Activated CD4-positive, alpha-beta memory T cell treated with anti-CD3 and anti-CD28 coated beads, Interleukin-2, amount 10 ng/mL, durations not matched to agents 7 days and 5 days (primary cell): ENCODE measurements around the gene SNF8. TPM values are rescaled to one million over a fixed set of nuclear protein-coding genes. Genes with fewer than 3 reads are reported as not detected.

Experiments
- CTCF ChIA-PET: fragments of 350-600 bp; sonication (Branson Sonifier 250); formaldehyde crosslinking; loops from one replicate; lab custom pipeline; 2021; ENCODE audit warnings: antibody characterized with exemption, inconsistent platforms; lab: Charles Lee
- POLR2A ChIA-PET: fragments of 350-600 bp; sonication (Branson Sonifier 250); formaldehyde crosslinking; loops from one replicate; lab custom pipeline; 2021; ENCODE audit warnings: antibody characterized with exemption; lab: Charles Lee
- DNase-seq: peaks from one replicate; pipeline ENCODE4 v3.0.0-alpha.2; 2020
- H3K27ac Mint-ChIP-seq: one replicate; pipeline ENCODE4 v1.8.0; 2021; ENCODE audit warnings: mild to moderate bottlenecking, mixed read lengths
- H3K27me3 Mint-ChIP-seq: one replicate; pipeline ENCODE4 v1.8.0; 2021; ENCODE audit warnings: mixed read lengths
- H3K36me3 Mint-ChIP-seq: one replicate; pipeline ENCODE4 v1.8.0; 2021; ENCODE audit warnings: low read depth, mixed read lengths
- H3K4me1 Mint-ChIP-seq: one replicate; pipeline ENCODE4 v1.8.0; 2021; ENCODE audit warnings: mixed read lengths
- H3K4me3 Mint-ChIP-seq: one replicate; pipeline ENCODE4 v1.8.0; 2021; ENCODE audit warnings: mild to moderate bottlenecking, mixed read lengths
- H3K9me3 Mint-ChIP-seq: one replicate; pipeline ENCODE4 v1.8.0; 2021; ENCODE audit warnings: mixed read lengths
- total RNA-seq, 2 experiments: library from RNA; stranded (reverse); gene quantifications; one replicate each; pipeline ENCODE4 v1.2.3, GENCODE V29; 2021

Gene SNF8
- total RNA-seq, 2 experiments from 2014 or later, result 94.9 to 97.9 TPM

GRCh38 chr17:48925991-48926342 is 18.7 kb downstream of the SNF8 start:
- H3K27ac Mint-ChIP-seq, result no peak overlapping the region
- DNase-seq, result no peak
- ChIA-PET POLR2A (interaction anchor here (0.9 kb wide), 1 partner anchor 9 kb away, joined by 3 read pairs; no protein-coding TSS in a partner anchor), CTCF (no interaction called here)
- peaks cover 68% of the 10 kb centered on the region for H3K36me3 Mint-ChIP-seq
- no peaks in the 10 kb centered on the region for H3K9me3 Mint-ChIP-seq
- H3K4me1 Mint-ChIP-seq, result no peaks in the 10 kb centered on the region
- no peak overlapping the region for H3K4me3 Mint-ChIP-seq
- H3K27me3 Mint-ChIP-seq, result no peaks in the 10 kb centered on the region

- DNase-seq, result no peak
- H3K4me1 Mint-ChIP-seq, result no peaks in the 10 kb centered on the region
- peaks cover 71% of the 10 kb centered on the region for H3K36me3 Mint-ChIP-seq
- H3K27me3 Mint-ChIP-seq, result no peaks in the 10 kb centered on the region
- H3K27ac Mint-ChIP-seq, result no peak overlapping the region
- H3K9me3 Mint-ChIP-seq, result no peaks in the 10 kb centered on the region
- POLR2A ChIA-PET, result interaction anchor here (0.9 kb wide), 1 partner anchor 9 kb away, joined by 3 read pairs; no protein-coding TSS in a partner anchor
- no peak overlapping the region for H3K4me3 Mint-ChIP-seq
- CTCF ChIA-PET, result interaction anchor here (1.5 kb wide), 1 partner anchor 46 kb away, joined by 3 read pairs; no protein-coding TSS in a partner anchor
Observed at GRCh38 chr17:48925251-48925990, 19.2 kb downstream of the SNF8 start.

DNA sequence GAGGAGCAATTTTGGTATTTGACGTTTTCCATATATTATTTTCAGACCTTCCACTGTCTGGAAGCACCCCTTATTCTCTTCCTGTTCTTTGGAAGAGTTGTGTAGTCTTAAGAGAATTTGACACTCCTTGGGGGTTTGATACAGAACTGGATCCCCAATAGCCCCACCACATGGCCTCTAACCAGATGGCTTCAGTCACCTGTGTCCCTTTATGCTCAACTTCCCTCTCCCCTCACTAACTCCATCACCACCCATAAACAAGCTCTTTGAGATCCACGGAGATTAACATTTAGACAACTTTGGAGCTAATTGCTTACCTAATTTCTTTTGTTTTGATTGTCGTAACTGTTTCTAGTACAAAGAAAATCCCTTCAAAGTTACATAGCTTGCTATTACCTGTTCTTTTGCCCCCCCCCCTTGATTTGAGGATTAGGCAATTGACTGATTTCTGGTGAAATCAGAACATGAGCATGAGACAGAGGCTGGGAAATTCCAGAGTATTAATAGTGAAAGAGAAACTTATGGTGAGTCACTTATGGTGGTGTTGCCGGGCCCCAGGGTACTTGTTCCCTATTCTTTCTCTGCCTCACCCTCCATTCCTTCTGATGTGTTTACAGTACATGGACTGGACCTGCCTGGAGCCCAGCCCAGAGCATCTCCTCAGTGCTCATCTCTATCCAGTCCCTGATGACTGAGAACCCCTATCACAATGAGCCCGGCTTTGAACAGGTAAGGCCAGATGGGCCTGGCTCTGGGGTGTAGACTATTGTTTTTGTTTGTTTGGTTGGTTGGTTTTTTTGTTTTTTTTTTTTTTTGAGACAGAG is 29.0 kb downstream of the SNF8 start:
- peaks cover 68% of the 10 kb centered on the region for H3K36me3 Mint-ChIP-seq

GRCh38 chr17:48912476-48912875 is 32.2 kb downstream of the SNF8 start:
- Mint-ChIP-seq H3K36me3 (peaks cover 65% of the 10 kb centered on the region), H3K9me3 (no peaks in the 10 kb centered on the region), H3K4me3 (no peak overlapping the region), H3K4me1 (peaks cover 76% of the 10 kb centered on the region), H3K27ac (no peak overlapping the region), H3K27me3 (no peaks in the 10 kb centered on the region)
- CTCF ChIA-PET, result no interaction called here
- DNase-seq, result no peak
- POLR2A ChIA-PET, result no interaction called here

More for the DNA sequence above, 29.0 kb downstream of the SNF8 start:
- ChIA-PET POLR2A (interaction anchor here (0.9 to 1.8 kb wide), 6 partner anchors 8 to 29 kb away, joined by 3 to 11 read pairs (median 4); partner anchors contain the start of genes ATP5MC1 and SNF8), CTCF (interaction anchor here (1.0 to 1.4 kb wide), 2 partner anchors 31 to 37 kb away, joined by 4 read pairs; no protein-coding TSS in a partner anchor)
- peak; percentile 54 for DNase-seq
- Mint-ChIP-seq H3K4me1 (peaks cover 58% of the 10 kb centered on the region), H3K27me3 (no peaks in the 10 kb centered on the region), H3K9me3 (no peaks in the 10 kb centered on the region), H3K4me3 (peak overlapping the region; percentile 72), H3K27ac (peak overlapping the region; percentile 94)

DNA sequence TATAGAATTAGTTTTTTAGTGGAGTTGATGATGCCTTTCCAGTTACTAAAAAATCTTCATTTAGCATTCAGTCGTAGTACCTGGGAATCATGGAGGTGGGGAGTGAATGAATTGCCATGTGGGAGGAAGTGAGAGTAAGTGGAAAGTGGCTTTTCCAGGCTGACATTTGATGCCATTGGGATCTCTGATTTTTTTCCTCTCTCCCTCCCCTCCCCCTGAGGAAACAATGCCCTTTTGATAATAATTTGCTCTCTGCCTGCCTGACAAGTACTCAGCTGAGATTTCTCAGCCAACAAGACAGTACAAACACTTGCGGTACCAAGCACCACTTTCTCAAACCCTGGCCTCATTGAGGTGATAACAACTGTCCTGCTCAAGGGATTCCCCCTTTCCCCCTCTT is 34.3 kb downstream of the SNF8 start:
- Mint-ChIP-seq H3K4me3 (peak overlapping the region; percentile 85), H3K9me3 (no peaks in the 10 kb centered on the region), H3K27me3 (no peaks in the 10 kb centered on the region), H3K27ac (peak overlapping the region; percentile 84), H3K4me1 (peaks cover 72% of the 10 kb centered on the region), H3K36me3 (peaks cover 53% of the 10 kb centered on the region)
- POLR2A ChIA-PET, result interaction anchor here (1.0 to 9.2 kb wide), 3 partner anchors 17 to 34 kb away, joined by 3 to 128 read pairs (median 57); partner anchors contain the start of genes ATP5MC1 and SNF8
- no peak for DNase-seq
- CTCF ChIA-PET, result interaction anchor here (0.6 kb wide), 1 partner anchor 437 kb away, joined by 3 read pairs; no protein-coding TSS in a partner anchor

DNA sequence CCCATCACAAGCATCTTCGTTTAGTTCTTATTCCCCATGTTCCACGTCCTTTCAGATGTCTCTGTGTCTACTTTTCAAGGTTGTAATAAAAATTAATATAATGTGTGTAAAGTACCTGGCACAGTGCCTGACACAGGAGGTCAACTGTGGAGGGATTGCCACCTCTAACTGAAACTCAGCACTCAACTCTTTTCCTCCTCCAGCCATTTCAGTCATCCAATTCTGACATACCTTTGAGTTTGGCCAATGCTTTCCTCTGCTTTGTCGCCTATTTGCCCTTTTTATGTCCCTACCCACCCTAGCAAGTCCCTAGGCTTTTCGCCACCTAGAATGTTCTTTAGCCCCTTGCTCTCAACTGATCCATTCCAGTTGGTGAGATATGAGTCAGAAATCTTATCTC is 34.9 kb downstream of the SNF8 start:
- H3K4me1 Mint-ChIP-seq, result peaks cover 66% of the 10 kb centered on the region
- H3K27ac Mint-ChIP-seq, result peak overlapping the region; percentile 84
- H3K4me3 Mint-ChIP-seq, result peak overlapping the region; percentile 85
- DNase-seq, result no peak
- no peaks in the 10 kb centered on the region for H3K27me3 Mint-ChIP-seq
- no peaks in the 10 kb centered on the region for H3K9me3 Mint-ChIP-seq
- H3K36me3 Mint-ChIP-seq, result peaks cover 52% of the 10 kb centered on the region
- POLR2A ChIA-PET, result interaction anchor here (0.7 to 9.2 kb wide), 5 partner anchors 17 to 282 kb away, joined by 3 to 128 read pairs (median 4); partner anchors contain the start of genes ATP5MC1 and SNF8
- CTCF ChIA-PET, result interaction anchor here (1.3 to 2.8 kb wide), 2 partner anchors 17 to 25 kb away, joined by 4 to 24 read pairs; partner anchors contain the start of gene ATP5MC1

GRCh38 chr17:48908853-48909394 is 35.7 kb downstream of the SNF8 start:
- POLR2A ChIA-PET, result interaction anchor here (0.5 to 9.2 kb wide), 11 partner anchors 10 to 285 kb away, joined by 3 to 128 read pairs (median 4); partner anchors contain the start of genes ATP5MC1 and SNF8

DNA sequence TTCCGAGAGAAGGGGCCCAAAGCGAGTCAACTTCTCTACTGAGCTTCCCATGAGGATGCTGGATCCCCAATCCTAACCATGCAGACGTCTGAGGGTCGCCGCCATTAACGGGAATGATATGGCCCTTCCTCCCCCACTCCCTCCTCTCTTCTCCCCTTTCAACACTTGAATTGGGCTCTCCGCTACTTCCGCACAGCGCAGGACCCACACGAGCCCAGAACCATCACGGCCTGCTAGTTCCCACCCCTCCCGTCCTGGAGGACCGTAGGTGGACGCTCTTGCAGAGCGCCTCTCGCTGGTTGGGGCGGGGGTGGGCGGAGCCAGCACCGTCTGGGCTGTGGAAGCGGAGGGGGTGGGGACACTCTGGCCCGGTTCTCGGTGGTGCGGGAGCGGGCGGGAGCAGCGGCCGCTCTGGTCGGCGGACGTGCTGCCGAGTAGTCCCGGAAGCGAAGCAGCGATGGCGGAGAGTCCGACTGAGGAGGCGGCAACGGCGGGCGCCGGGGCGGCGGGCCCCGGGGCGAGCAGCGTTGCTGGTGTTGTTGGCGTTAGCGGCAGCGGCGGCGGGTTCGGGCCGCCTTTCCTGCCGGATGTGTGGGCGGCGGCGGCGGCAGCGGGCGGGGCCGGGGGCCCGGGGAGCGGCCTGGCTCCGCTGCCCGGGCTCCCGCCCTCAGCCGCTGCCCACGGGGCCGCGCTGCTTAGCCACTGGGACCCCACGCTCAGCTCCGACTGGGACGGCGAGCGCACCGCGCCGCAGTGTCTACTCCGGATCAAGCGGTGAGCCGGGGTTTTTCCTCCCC is 36.4 kb downstream of the SNF8 start, which contains the start of gene UBE2Z:
UBE2Z (plus strand) TSS at position 361 of the 797 bp plus-strand sequence; CDS start at position 458, 97 bp downstream.
- Mint-ChIP-seq H3K36me3 (peaks cover 39% of the 10 kb centered on the region), H3K4me3 (peak within 1 kb of the TSS; percentile 85), H3K9me3 (no peaks in the 10 kb centered on the region), H3K27ac (peak within 1 kb of the TSS; percentile 89), H3K4me1 (peaks cover 50% of the 10 kb centered on the region), H3K27me3 (no peaks in the 10 kb centered on the region)
- ChIA-PET CTCF (interaction anchor here (1.3 to 2.8 kb wide), 3 partner anchors 15 to 24 kb away, joined by 4 to 24 read pairs (median 5); partner anchors contain the start of gene ATP5MC1), POLR2A (interaction anchor here (0.5 to 9.2 kb wide), 15 partner anchors 8 to 320 kb away, joined by 3 to 128 read pairs (median 4); partner anchors contain the start of genes ATP5MC1 and SNF8)
- peak; percentile 90 for DNase-seq

More at GRCh38 chr17:48908853-48909394, 35.7 kb downstream of the SNF8 start:
- Mint-ChIP-seq H3K9me3 (no peaks in the 10 kb centered on the region), H3K27me3 (no peaks in the 10 kb centered on the region), H3K4me3 (peak overlapping the region; percentile 85), H3K4me1 (peaks cover 57% of the 10 kb centered on the region), H3K27ac (peak overlapping the region; percentile 84), H3K36me3 (peaks cover 45% of the 10 kb centered on the region)
- CTCF ChIA-PET, result interaction anchor here (1.3 to 2.8 kb wide), 2 partner anchors 16 to 24 kb away, joined by 4 to 24 read pairs; partner anchors contain the start of gene ATP5MC1
- DNase-seq, result peak; percentile 91

- no peaks in the 10 kb centered on the region for H3K27me3 Mint-ChIP-seq
Observed at GRCh38 chr17:48907713-48908046, 37.0 kb downstream of the SNF8 start.

GRCh38 chr17:48905987-48906515 is 38.6 kb downstream of the SNF8 start:
- no peaks in the 10 kb centered on the region for H3K9me3 Mint-ChIP-seq
- H3K36me3 Mint-ChIP-seq, result peaks cover 19% of the 10 kb centered on the region
- ChIA-PET CTCF (interaction anchor here (1.3 kb wide), 1 partner anchor 127 kb away, joined by 3 read pairs; no protein-coding TSS in a partner anchor), POLR2A (interaction anchor here (9.2 kb wide), 1 partner anchor 13 kb away, joined by 128 read pairs; the partner anchor contains the start of gene ATP5MC1)
- DNase-seq, result no peak
- no peak overlapping the region for H3K27ac Mint-ChIP-seq
- H3K27me3 Mint-ChIP-seq, result no peaks in the 10 kb centered on the region
- H3K4me3 Mint-ChIP-seq, result no peak overlapping the region
- peaks cover 28% of the 10 kb centered on the region for H3K4me1 Mint-ChIP-seq

More at GRCh38 chr17:48907713-48908046, 37.0 kb downstream of the SNF8 start:
- peak overlapping the region; percentile 89 for H3K27ac Mint-ChIP-seq
- peak overlapping the region; percentile 85 for H3K4me3 Mint-ChIP-seq
- ChIA-PET CTCF (interaction anchor here (1.6 to 2.8 kb wide), 2 partner anchors 15 to 23 kb away, joined by 5 to 24 read pairs; partner anchors contain the start of gene ATP5MC1), POLR2A (interaction anchor here (0.6 to 9.2 kb wide), 11 partner anchors 8 to 320 kb away, joined by 3 to 128 read pairs (median 4); partner anchors contain the start of genes ATP5MC1 and SNF8)
- no peak for DNase-seq
- H3K9me3 Mint-ChIP-seq, result no peaks in the 10 kb centered on the region
- peaks cover 45% of the 10 kb centered on the region for H3K4me1 Mint-ChIP-seq
- peaks cover 34% of the 10 kb centered on the region for H3K36me3 Mint-ChIP-seq

DNA sequence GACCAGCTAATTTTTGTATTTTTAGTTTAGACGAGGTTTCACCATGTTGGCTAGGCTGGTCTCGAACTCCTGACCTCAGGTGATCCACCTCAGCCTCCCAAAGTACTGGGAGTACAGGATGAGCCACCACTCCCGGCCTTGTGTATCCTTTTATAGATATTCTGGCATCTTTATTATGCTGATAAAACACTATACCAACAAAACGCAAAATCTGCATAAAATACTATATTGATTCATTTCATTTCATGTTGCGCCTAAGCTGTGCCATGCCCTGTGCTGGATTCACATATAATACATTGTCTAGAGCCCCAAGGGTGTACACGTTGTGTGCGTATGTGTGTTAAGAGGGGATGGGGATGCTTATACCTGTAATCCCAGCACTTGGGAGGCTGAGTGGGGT is 40.2 kb downstream of the SNF8 start:
- H3K9me3 Mint-ChIP-seq, result no peaks in the 10 kb centered on the region
- no peak for DNase-seq
- CTCF ChIA-PET, result interaction anchor here (1.4 kb wide), 1 partner anchor 20 kb away, joined by 3 read pairs; no protein-coding TSS in a partner anchor
- H3K27me3 Mint-ChIP-seq, result no peaks in the 10 kb centered on the region
- peaks cover 13% of the 10 kb centered on the region for H3K4me1 Mint-ChIP-seq
- no peak overlapping the region for H3K4me3 Mint-ChIP-seq
- POLR2A ChIA-PET, result interaction anchor here (9.2 kb wide), 1 partner anchor 11 kb away, joined by 128 read pairs; the partner anchor contains the start of gene ATP5MC1
- peaks cover 3% of the 10 kb centered on the region for H3K36me3 Mint-ChIP-seq
- no peak overlapping the region for H3K27ac Mint-ChIP-seq
